ENCODE measurements around the gene ADGRF1. TPM values are rescaled to one million over a fixed set of nuclear protein-coding genes. Genes with fewer than 3 reads are reported as not detected.

Gene ADGRF1
- total and polyA plus RNA-seq, 2 donors (not counting 3 experiments of a cell fraction or from before 2014, with no cell fraction given), result not detected

DNA sequence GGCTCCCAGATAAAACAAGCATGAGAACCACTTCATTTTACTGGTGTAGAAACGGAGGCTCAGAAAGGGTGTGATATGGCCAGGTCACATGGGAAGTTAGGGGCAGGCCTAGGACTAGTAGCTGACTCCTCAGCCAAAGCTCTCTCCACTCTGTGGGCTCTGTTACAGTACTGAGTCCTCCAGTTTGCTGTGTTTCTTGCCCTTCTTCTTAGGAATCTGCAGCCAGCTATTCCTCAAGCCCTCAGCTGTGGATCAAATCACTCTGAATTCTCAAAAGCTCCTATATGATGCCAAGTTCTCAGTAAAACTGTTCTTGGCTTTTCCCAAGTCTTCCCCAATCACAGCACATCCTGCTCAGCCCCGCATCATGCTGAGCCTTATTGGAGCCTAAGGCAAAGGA is 42.5 kb upstream of the ADGRF1 start:
- no peaks in the 10 kb centered on the region for H4K20me1 ChIP-seq (replicated peaks; ENCODE audit: control insufficient read depth, extremely low read depth, insufficient read depth, low read length)
- H3K9me1 ChIP-seq (replicated peaks; ENCODE audit: control insufficient read depth, extremely low read depth, insufficient read depth, low read length), result no peaks in the 10 kb centered on the region
- no peak for TF ChIP-seq POLR2A (IDR thresholded peaks at IDR 0.05; ENCODE audit: low read depth, low read length)
- TF ChIP-seq FOS (IDR thresholded peaks at IDR 0.05; ENCODE audit: borderline replicate concordance, insufficient read depth, low read length), result no peak
- no peak for TF ChIP-seq JUN (IDR thresholded peaks at IDR 0.05; ENCODE audit: borderline replicate concordance, insufficient read depth, insufficient read length, low read depth)
- no peak for TF ChIP-seq MYC (IDR thresholded peaks at IDR 0.05; ENCODE audit: low read depth, low read length)
- no peak for TF ChIP-seq EZH2 (IDR thresholded peaks at IDR 0.05; ENCODE audit: borderline replicate concordance, low read depth, low read length, severe bottlenecking)
- TF ChIP-seq, protein P1, sequence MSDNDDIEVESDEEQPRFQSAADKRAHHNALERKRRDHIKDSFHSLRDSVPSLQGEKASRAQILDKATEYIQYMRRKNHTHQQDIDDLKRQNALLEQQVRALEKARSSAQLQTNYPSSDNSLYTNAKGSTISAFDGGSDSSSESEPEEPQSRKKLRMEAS (IDR thresholded peaks at IDR 0.05; ENCODE audit: insufficient read depth, insufficient read length), result no peak
- no peak for TF ChIP-seq POLR2AphosphoS5 (IDR thresholded peaks at IDR 0.05; ENCODE audit: insufficient read depth, low read depth, low read length)
- TF ChIP-seq, protein P2, sequence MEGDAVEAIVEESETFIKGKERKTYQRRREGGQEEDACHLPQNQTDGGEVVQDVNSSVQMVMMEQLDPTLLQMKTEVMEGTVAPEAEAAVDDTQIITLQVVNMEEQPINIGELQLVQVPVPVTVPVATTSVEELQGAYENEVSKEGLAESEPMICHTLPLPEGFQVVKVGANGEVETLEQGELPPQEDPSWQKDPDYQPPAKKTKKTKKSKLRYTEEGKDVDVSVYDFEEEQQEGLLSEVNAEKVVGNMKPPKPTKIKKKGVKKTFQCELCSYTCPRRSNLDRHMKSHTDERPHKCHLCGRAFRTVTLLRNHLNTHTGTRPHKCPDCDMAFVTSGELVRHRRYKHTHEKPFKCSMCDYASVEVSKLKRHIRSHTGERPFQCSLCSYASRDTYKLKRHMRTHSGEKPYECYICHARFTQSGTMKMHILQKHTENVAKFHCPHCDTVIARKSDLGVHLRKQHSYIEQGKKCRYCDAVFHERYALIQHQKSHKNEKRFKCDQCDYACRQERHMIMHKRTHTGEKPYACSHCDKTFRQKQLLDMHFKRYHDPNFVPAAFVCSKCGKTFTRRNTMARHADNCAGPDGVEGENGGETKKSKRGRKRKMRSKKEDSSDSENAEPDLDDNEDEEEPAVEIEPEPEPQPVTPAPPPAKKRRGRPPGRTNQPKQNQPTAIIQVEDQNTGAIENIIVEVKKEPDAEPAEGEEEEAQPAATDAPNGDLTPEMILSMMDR (IDR thresholded peaks at IDR 0.05; ENCODE audit: extremely low read depth in 1 of 2, insufficient read depth in 1 of 2, low read depth in 1 of 2, low read length in 2 of 2), result no peak
- no peak for TF ChIP-seq GATA2 (IDR thresholded peaks at IDR 0.05; ENCODE audit: insufficient read depth, insufficient read length, low read depth, low read length)
- DNase-seq (ENCODE audit: low read depth, low spot score) (no peak), FAIRE-seq (no peak)
- ChIA-PET CTCF (interaction anchor here (1.1 to 1.2 kb wide), 2 partner anchors 9 to 12 kb away, joined by 4 to 7 read pairs; no protein-coding TSS in a partner anchor), POLR2A (no interaction called here)
- BruUV-seq (replicated peaks), result no TSS peak
- peaks cover 3% of the 10 kb centered on the region for H3K4me1 ChIP-seq (ENCODE audit: control insufficient read depth, extremely low read depth, insufficient read depth, low read length)
- intact Hi-C loops (cut with micrococcal nuclease) (no loop called here), dilution Hi-C loops (cut with MboI; ENCODE audit: extremely low pct_ligation_motif_present, low sequenced_read_pairs) (loop anchor here (25.0 kb wide), 1 partner anchor 153 kb away; no protein-coding TSS in a partner anchor)
- no peak overlapping the region for H3K4me2 ChIP-seq (ENCODE audit: insufficient read depth, low read length)
- H3K79me2 ChIP-seq (ENCODE audit: control insufficient read depth, insufficient read depth, low read length), result no peaks in the 10 kb centered on the region
- H3K9ac ChIP-seq (replicated peaks; ENCODE audit: extremely low read depth, insufficient read depth, low read length), result no peak overlapping the region
- no peaks in the 10 kb centered on the region for H3K9me3 ChIP-seq (replicated peaks; ENCODE audit: control insufficient read depth, insufficient read depth, low read length)
- no peak overlapping the region for H3K4me3 ChIP-seq (replicated peaks in 1 of 3; ENCODE audit: insufficient read depth in 1 of 3, low read depth in 1 of 3, low read length in 3 of 3)
- H2AFZ ChIP-seq (ENCODE audit: low read depth, low read length), result no peak overlapping the region
- no peaks in the 10 kb centered on the region for H3K36me3 ChIP-seq (ENCODE audit: control insufficient read depth in 2 of 2, extremely low read depth in 1 of 2, insufficient read depth in 2 of 2, low read length in 2 of 2)
- H3K27ac ChIP-seq (ENCODE audit: insufficient read depth, low read depth, low read length), result no peak overlapping the region
- peaks cover 0 to 2% of the 10 kb centered on the region in 2 experiments for H3K27me3 ChIP-seq (ENCODE audit: control insufficient read depth in 2 of 2, insufficient read depth in 2 of 2, low read length in 2 of 2)
